ENCODE data around the gene PRICKLE4. TPM values are rescaled to one million over a fixed set of nuclear protein-coding genes. Genes with fewer than 3 reads are reported as not detected.

PRICKLE4 gene
- total and polyA plus RNA-seq, 2 of the 13 experiments (the other 11 are each of a cell fraction or from before 2014, with no cell fraction given): 0.92 to 1.2 TPM

- no peak for TF ChIP-seq NFIC (IDR thresholded peaks at IDR 0.05; ENCODE audit: low read length)
- no peak for TF ChIP-seq ZMAT3 (CRISPR knock-in tag; conservative IDR thresholded peaks at IDR 0.05)
- no peak for TF ChIP-seq TFDP2 (CRISPR knock-in tag; IDR thresholded peaks at IDR 0.05)
- no peak for TF ChIP-seq TRIM22 (IDR thresholded peaks at IDR 0.05)
- TF ChIP-seq HOXD1 (CRISPR knock-in tag; IDR thresholded peaks at IDR 0.05): peak; percentile 42; the same call in 1 of the 2 replicates
- no peak for TF ChIP-seq ZSCAN20 (CRISPR knock-in tag; IDR thresholded peaks at IDR 0.05; ENCODE audit: borderline replicate concordance)
- TF ChIP-seq KIAA2018 (CRISPR knock-in tag; IDR thresholded peaks at IDR 0.05; ENCODE audit: borderline replicate concordance): no peak
- no peak for TF ChIP-seq ZNF124 (CRISPR knock-in tag; IDR thresholded peaks at IDR 0.05)
- peak; percentile 42; the same call in 1 of the 2 replicates for TF ChIP-seq ZNF792 (CRISPR knock-in tag; IDR thresholded peaks at IDR 0.05)
- TF ChIP-seq THAP7 (CRISPR knock-in tag; IDR thresholded peaks at IDR 0.05): no peak
- TF ChIP-seq BORCS8-MEF2B (CRISPR knock-in tag; IDR thresholded peaks at IDR 0.05): peak; percentile 35; the same call in 1 of the 2 replicates
- TF ChIP-seq TP53 (CRISPR knock-in tag; conservative IDR thresholded peaks at IDR 0.05): no peak
- no peak for TF ChIP-seq SNRNP70 (IDR thresholded peaks at IDR 0.05; ENCODE audit: low read depth, low read length)
- TF ChIP-seq ZNF260 (CRISPR knock-in tag; IDR thresholded peaks at IDR 0.05; ENCODE audit: borderline replicate concordance, low read depth): no peak
- TF ChIP-seq HES4 (CRISPR knock-in tag; IDR thresholded peaks at IDR 0.05; ENCODE audit: borderline replicate concordance): no peak
- 0 out of 2 replicates have a peak, but pooled peaks have one; percentile 9 for TF ChIP-seq HMG20A (CRISPR knock-in tag; IDR thresholded peaks at IDR 0.05; ENCODE audit: borderline replicate concordance)
- TF ChIP-seq REL (CRISPR knock-in tag; conservative IDR thresholded peaks at IDR 0.05): no peak
- TF ChIP-seq ZNF563 (CRISPR knock-in tag; IDR thresholded peaks at IDR 0.05): no peak; the same call in 1 of the 2 replicates
- TF ChIP-seq SPEN (CRISPR knock-in tag; IDR thresholded peaks at IDR 0.05; ENCODE audit: low read depth): no peak
Observed at GRCh38 chr6:41768545-41769308, 11.9 kb upstream of the PRICKLE4 start (continued).

All from HepG2 (cell line).